H1 (cell line): Measurements from ENCODE around the gene ADAM20. TPM values are rescaled to one million over a fixed set of nuclear protein-coding genes. Genes with fewer than 3 reads are reported as not detected.

Source experiments
- CTCF ChIA-PET: fragments of 300-600 bp; sonication (Branson Sonifier 250); formaldehyde crosslinking; loops from one replicate; lab custom pipeline; 2021; ENCODE audit not compliant: partially characterized antibody; lab: Charles Lee
- POLR2A ChIA-PET: fragments of 300-600 bp; sonication (Branson Sonifier 250); formaldehyde crosslinking; loops from one replicate; lab custom pipeline; 2021; ENCODE audit warnings: inconsistent platforms; ENCODE audit not compliant: partially characterized antibody; lab: Charles Lee
- DNase-seq, 2 experiments: peaks; one replicate each; pipeline versions ENCODE4 v3.0.0 to v3.0.0-alpha.2; 2010 to 2022; ENCODE audit warnings: low spot score in 2 of 2, low read depth in 1 of 2, mixed read lengths in 1 of 2
- FAIRE-seq: peaks from 2 replicates; lab custom pipeline; 2011; peaks lifted over from hg19 to GRCh38; lab: Jason Lieb, UNC
- H2AFZ ChIP-seq: 2 replicates; pipeline ENCODE4 v1.8.1; 2012; ENCODE audit warnings: low read length, inconsistent platforms
- H2AK5ac ChIP-seq: 2 replicates; pipeline ENCODE4 v1.6.1; 2013; ENCODE audit warnings: low read depth, low read length
- H2BK120ac ChIP-seq: replicated peaks from 2 replicates; pipeline ENCODE3; 2013; ENCODE audit warnings: low read depth, low read length, inconsistent platforms
- H2BK12ac ChIP-seq: 2 replicates; pipeline ENCODE4 v1.6.1; 2013; ENCODE audit warnings: low read depth, low read length
- H2BK15ac ChIP-seq: 2 replicates; pipeline ENCODE4 v1.6.1; 2013; ENCODE audit warnings: low read length
- H2BK20ac ChIP-seq: 2 replicates; pipeline ENCODE4 v1.6.1; 2013; ENCODE audit warnings: low read length
- H2BK5ac ChIP-seq: 2 replicates; pipeline ENCODE4 v1.6.1; 2013; ENCODE audit warnings: low read depth, low read length
- H3K14ac ChIP-seq: 2 replicates; pipeline ENCODE4 v1.6.1; 2013; ENCODE audit warnings: inconsistent platforms; ENCODE audit not compliant: insufficient read length
- H3K18ac ChIP-seq: 2 replicates; pipeline ENCODE4 v1.6.1; 2013; ENCODE audit warnings: low read length; ENCODE audit errors: extremely low read depth
- H3K23ac ChIP-seq: 2 replicates; pipeline ENCODE4 v1.6.1; 2013; ENCODE audit warnings: inconsistent platforms; ENCODE audit not compliant: insufficient read length
- H3K23me2 ChIP-seq: 2 replicates; pipeline ENCODE4 v1.6.1; 2013; ENCODE audit warnings: low read depth, low read length
- H3K27ac ChIP-seq: 2 replicates; pipeline ENCODE4 v1.6.1; 2011; ENCODE audit warnings: low read depth, low read length, inconsistent platforms
- H3K27me3 ChIP-seq, 4 experiments: replicated peaks in 1 of 4; 1 replicate in 1 of 4; 2 replicates in 3 of 4; pipeline versions ENCODE4 v1.6.1 to v1.8.1; 2011 to 2013; ENCODE audit warnings: low read length in 3 of 4, mild to moderate bottlenecking in 3 of 4, inconsistent platforms in 2 of 4, mixed read lengths in 2 of 4, moderate library complexity in 1 of 4; ENCODE audit not compliant: control insufficient read depth in 3 of 4, insufficient read depth in 3 of 4; ENCODE audit errors: extremely low read depth in 1 of 4
- H3K36me3 ChIP-seq, 4 experiments: 2 replicates each; pipeline versions ENCODE4 v1.6.1 to v1.8.1; 2011 to 2013; ENCODE audit warnings: mild to moderate bottlenecking in 4 of 4, low read length in 3 of 4, moderate library complexity in 2 of 4, control low read depth in 1 of 4, inconsistent platforms in 1 of 4; ENCODE audit not compliant: insufficient read depth in 4 of 4, control insufficient read depth in 2 of 4
- H3K4ac ChIP-seq: replicated peaks from 2 replicates; pipeline ENCODE3; 2013; ENCODE audit warnings: low read length, low read depth, mixed read lengths, inconsistent platforms; ENCODE audit not compliant: insufficient read length
- H3K4me1 ChIP-seq, 4 experiments: replicated peaks in 1 of 4; 1 replicate in 1 of 4; 2 replicates in 3 of 4; pipeline versions ENCODE4 v1.6.1 to v1.8.1; 2011 to 2013; ENCODE audit warnings: low read length in 3 of 4, inconsistent platforms in 2 of 4, mixed read lengths in 1 of 4; ENCODE audit not compliant: insufficient read depth in 4 of 4, control insufficient read depth in 3 of 4
- H3K4me2 ChIP-seq, 2 experiments: 2 replicates each; pipeline versions ENCODE4 v1.6.1 to v1.8.1; 2011 to 2013; ENCODE audit warnings: low read depth in 2 of 2, low read length in 2 of 2, control low read depth in 1 of 2, inconsistent platforms in 1 of 2, mild to moderate bottlenecking in 1 of 2; ENCODE audit not compliant: insufficient read depth in 1 of 2
- H3K4me3 ChIP-seq, 4 experiments: fragments of 200-600, 300-600 bp in 1 of 4; sonication (generic), shearing (Covaris generic), sonication (Bioruptor Twin) in 1 of 4; 2 replicates each; pipeline versions ENCODE4 v1.5.1 to v1.8.1; 2011 to 2016; ENCODE audit warnings: low read length in 4 of 4, low read depth in 3 of 4, control low read depth in 2 of 4, inconsistent platforms in 2 of 4, mild to moderate bottlenecking in 2 of 4, mixed read lengths in 1 of 4, moderate library complexity in 1 of 4; ENCODE audit not compliant: insufficient read depth in 2 of 4; ENCODE audit errors: extremely low read depth in 1 of 4
- H3K56ac ChIP-seq: replicated peaks from 2 replicates; pipeline ENCODE3; 2013; ENCODE audit warnings: low read depth, mild to moderate bottlenecking, mixed read lengths, low read length, inconsistent platforms; ENCODE audit not compliant: insufficient read length
- H3K79me1 ChIP-seq: 2 replicates; pipeline ENCODE4 v1.6.1; 2013; ENCODE audit warnings: low read depth, low read length, control low read depth
- H3K79me2 ChIP-seq, 2 experiments: 2 replicates each; pipeline versions ENCODE4 v1.6.1 to v1.8.1; 2012 to 2013; ENCODE audit warnings: low read length in 2 of 2, mild to moderate bottlenecking in 2 of 2, inconsistent platforms in 1 of 2; ENCODE audit not compliant: insufficient read depth in 2 of 2, control insufficient read depth in 1 of 2
- H3K9ac ChIP-seq, 4 experiments: replicated peaks in 1 of 4; 1 replicate in 1 of 4; 2 replicates in 3 of 4; pipeline versions ENCODE4 v1.6.1 to v1.8.1; 2011 to 2013; ENCODE audit warnings: low read depth in 3 of 4, low read length in 3 of 4, control low read depth in 2 of 4, mild to moderate bottlenecking in 2 of 4, moderate library complexity in 2 of 4, inconsistent platforms in 1 of 4; ENCODE audit errors: extremely low read depth in 1 of 4
- H3K9me3 ChIP-seq, 2 experiments: 2 replicates each; pipeline versions ENCODE4 v1.6.1 to v1.8.1; 2012 to 2013; ENCODE audit warnings: mild to moderate bottlenecking in 2 of 2, moderate library complexity in 2 of 2, control low read depth in 1 of 2, inconsistent platforms in 1 of 2, low read depth in 1 of 2, low read length in 1 of 2, mixed read lengths in 1 of 2; ENCODE audit not compliant: insufficient read depth in 2 of 2
- H4K20me1 ChIP-seq, 2 experiments: replicated peaks in 1 of 2; 2 replicates each; pipeline versions ENCODE3 to v1.8.1; 2011 to 2013; ENCODE audit warnings: inconsistent platforms in 2 of 2, low read length in 2 of 2, mild to moderate bottlenecking in 1 of 2; ENCODE audit not compliant: insufficient read depth in 2 of 2, control insufficient read depth in 1 of 2
- H4K5ac ChIP-seq: 2 replicates; pipeline ENCODE4 v1.6.1; 2013; ENCODE audit warnings: low read length, low read depth, mixed read lengths, inconsistent platforms; ENCODE audit not compliant: insufficient read length
- H4K8ac ChIP-seq: 2 replicates; pipeline ENCODE4 v1.8.0; 2013; ENCODE audit warnings: mild to moderate bottlenecking, moderate library complexity, low read length, inconsistent platforms; ENCODE audit not compliant: insufficient read depth; ENCODE audit errors: extremely low read depth
- H4K91ac ChIP-seq: replicated peaks from 2 replicates; pipeline ENCODE3; 2013; ENCODE audit warnings: low read length, mixed read lengths, inconsistent platforms; ENCODE audit not compliant: insufficient read length
- GTF2F1 ChIP-seq: IDR thresholded peaks from 2 replicates; pipeline ENCODE4 v1.6.1; 2012; ENCODE audit warnings: low read depth, low read length, improper control_type of control experiment, borderline replicate concordance
- JUND ChIP-seq: IDR thresholded peaks from 2 replicates; pipeline ENCODE4 v1.6.1; 2011; ENCODE audit warnings: mild to moderate bottlenecking, improper control_type of control experiment, low read length
- PHF8 ChIP-seq: fragments of 200-600 bp; sonication (generic); conservative IDR thresholded peaks from 2 replicates; pipeline ENCODE4 v1.7.1; 2012; ENCODE audit warnings: low read depth, mild to moderate bottlenecking, inconsistent platforms, low read length, moderate library complexity
- RAD21 ChIP-seq, 2 experiments: IDR thresholded peaks in 1 of 2; conservative IDR thresholded peaks in 1 of 2; 2 replicates each; pipeline ENCODE4 v1.6.1; 2011; ENCODE audit warnings: low read depth in 2 of 2, low read length in 2 of 2, improper control_type of control experiment in 1 of 2, inconsistent platforms in 1 of 2, mild to moderate bottlenecking in 1 of 2, moderate library complexity in 1 of 2
- TEAD4 ChIP-seq: IDR thresholded peaks from 2 replicates; pipeline ENCODE4 v1.6.1; 2012; ENCODE audit warnings: low read depth, low read length, inconsistent platforms, mixed read lengths
- polyA plus RNA-seq, 7 experiments: library from polyadenylated mRNA; depleted of rRNA in 3 of 7; stranded (reverse) in 5 of 7; unstranded in 2 of 7; fragments of >200 nt in 5 of 7; fragments of 200-250 nt in 2 of 7; gene quantifications; 1 replicate in 5 of 7; 2 replicates in 1 of 7; 4 replicates in 1 of 7; pipeline versions ENCODE4 v1.2.1 to v1.2.3, GENCODE V29; 2011 to 2013; ENCODE audit warnings: missing spikeins in 2 of 7, mixed read lengths in 2 of 7
- total RNA-seq: library from RNA; stranded (reverse); fragmentation: NEBNext Ultra II Directional; extraction: Animal tissue kit (Norgen Biotek cat#: 25700); gene quantifications from 2 replicates; pipeline ENCODE4 v1.2.1, GENCODE V29; 2021
- TF ChIP-seq, protein P1 (sequence below): IDR thresholded peaks from 2 replicates; pipeline ENCODE4 v1.6.1; 2012; ENCODE audit warnings: inconsistent platforms
- TF ChIP-seq, protein P2 (sequence below): IDR thresholded peaks from 2 replicates; pipeline ENCODE4 v1.6.1; 2011; ENCODE audit warnings: low read length, improper control_type of control experiment

Gene ADAM20
- total and polyA plus RNA-seq, 2 of the 8 experiments (the other 6 are each of a cell fraction or from before 2014, with no cell fraction given) = 0.11 to 0.26 TPM

DNA sequence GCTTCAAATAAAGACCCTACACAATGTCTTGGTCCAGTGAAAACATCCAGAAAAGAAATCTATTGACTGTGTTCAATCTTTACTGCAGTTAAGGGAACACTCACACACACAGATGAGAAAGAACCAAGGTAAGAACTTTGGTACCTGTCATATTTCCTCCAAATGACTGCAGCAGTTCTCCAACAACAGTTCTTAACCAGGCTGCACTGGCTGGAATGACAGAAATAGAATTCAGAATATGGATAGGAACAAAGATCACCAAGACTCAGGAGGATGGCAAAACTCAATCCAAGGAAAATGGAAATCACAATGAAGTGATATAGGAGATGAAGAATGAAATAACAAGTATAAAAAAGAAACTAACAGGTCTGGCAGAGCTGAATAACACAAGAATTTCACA, 36.6 kb downstream of the ADAM20 start:
- Histone ChIP-seq H3K36me3 (no peaks in the 10 kb centered on the region), H3K27ac (no peak overlapping the region), H3K18ac (no peak overlapping the region), H2BK120ac (no peak overlapping the region), H3K9ac (no peak overlapping the region), H3K4me1 (no peaks in the 10 kb centered on the region), H3K4ac (no peak overlapping the region), H4K20me1 (no peaks in the 10 kb centered on the region), H2BK5ac (no peak overlapping the region), H3K4me3 (no peak overlapping the region), H4K8ac (no peak overlapping the region), H3K23me2 (no peaks in the 10 kb centered on the region), H3K79me1 (no peaks in the 10 kb centered on the region), H4K91ac (no peak overlapping the region), H3K56ac (no peak overlapping the region), H3K79me2 (no peaks in the 10 kb centered on the region), H3K9me3 (peaks cover 5 to 13% of the 10 kb centered on the region in 2 experiments; a peak in 3 of 4 replicates), H2BK20ac (no peak overlapping the region), H3K4me2 (no peak overlapping the region), H2BK12ac (no peak overlapping the region), H3K14ac (no peak overlapping the region), H4K5ac (no peak overlapping the region), H2BK15ac (no peak overlapping the region), H2AK5ac (no peak overlapping the region), H2AFZ (no peak overlapping the region), H3K27me3 (no peaks in the 10 kb centered on the region), H3K23ac (no peak overlapping the region)
- FAIRE-seq = no peak
- CTCF ChIA-PET = no interaction called here
- TF ChIP-seq, protein P1, sequence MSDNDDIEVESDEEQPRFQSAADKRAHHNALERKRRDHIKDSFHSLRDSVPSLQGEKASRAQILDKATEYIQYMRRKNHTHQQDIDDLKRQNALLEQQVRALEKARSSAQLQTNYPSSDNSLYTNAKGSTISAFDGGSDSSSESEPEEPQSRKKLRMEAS = no peak
- TF ChIP-seq RAD21 (IDR thresholded peaks at IDR 0.05 in 1 of 2, conservative IDR thresholded peaks at IDR 0.05 in 1 of 2; ENCODE audit: low read depth in 2 of 2, low read length in 2 of 2) (no peak), TEAD4 (no peak), PHF8 (no peak), JUND (no peak), GTF2F1 (no peak)
- TF ChIP-seq, protein P2, sequence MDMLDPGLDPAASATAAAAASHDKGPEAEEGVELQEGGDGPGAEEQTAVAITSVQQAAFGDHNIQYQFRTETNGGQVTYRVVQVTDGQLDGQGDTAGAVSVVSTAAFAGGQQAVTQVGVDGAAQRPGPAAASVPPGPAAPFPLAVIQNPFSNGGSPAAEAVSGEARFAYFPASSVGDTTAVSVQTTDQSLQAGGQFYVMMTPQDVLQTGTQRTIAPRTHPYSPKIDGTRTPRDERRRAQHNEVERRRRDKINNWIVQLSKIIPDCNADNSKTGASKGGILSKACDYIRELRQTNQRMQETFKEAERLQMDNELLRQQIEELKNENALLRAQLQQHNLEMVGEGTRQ = no peak
- POLR2A ChIA-PET = no interaction called here
- no peak for DNase-seq
